ENCODE data around the gene NEK9. TPM values are rescaled to one million over a fixed set of nuclear protein-coding genes. Genes with fewer than 3 reads are reported as not detected.

NEK9 gene
- total RNA-seq, 4 donors from 2014 or later = 28.7 to 73.9 (median 59.4) TPM

DNA sequence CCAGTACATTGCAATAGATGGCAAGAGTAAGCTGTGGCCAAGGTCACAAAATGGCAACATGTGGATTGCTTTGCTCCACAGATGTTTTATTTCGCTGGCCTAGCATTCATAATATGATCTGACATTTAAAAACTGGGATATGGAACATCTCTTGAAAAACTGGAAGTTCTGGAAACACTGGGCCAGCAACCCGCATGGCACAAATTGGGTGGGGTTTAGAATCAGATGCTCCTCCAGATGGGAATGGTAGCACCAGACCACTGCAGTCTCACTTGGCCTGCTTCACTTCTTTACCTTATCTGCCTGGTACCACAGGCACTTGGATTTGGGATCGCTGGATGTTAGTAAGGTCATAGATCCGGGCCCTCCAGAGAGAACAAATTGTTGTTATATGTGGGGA lies 47.3 kb downstream of the NEK9 start:
- TF ChIP-seq POLR2A (IDR thresholded peaks at IDR 0.05) = no peak
- TF ChIP-seq, protein P1, sequence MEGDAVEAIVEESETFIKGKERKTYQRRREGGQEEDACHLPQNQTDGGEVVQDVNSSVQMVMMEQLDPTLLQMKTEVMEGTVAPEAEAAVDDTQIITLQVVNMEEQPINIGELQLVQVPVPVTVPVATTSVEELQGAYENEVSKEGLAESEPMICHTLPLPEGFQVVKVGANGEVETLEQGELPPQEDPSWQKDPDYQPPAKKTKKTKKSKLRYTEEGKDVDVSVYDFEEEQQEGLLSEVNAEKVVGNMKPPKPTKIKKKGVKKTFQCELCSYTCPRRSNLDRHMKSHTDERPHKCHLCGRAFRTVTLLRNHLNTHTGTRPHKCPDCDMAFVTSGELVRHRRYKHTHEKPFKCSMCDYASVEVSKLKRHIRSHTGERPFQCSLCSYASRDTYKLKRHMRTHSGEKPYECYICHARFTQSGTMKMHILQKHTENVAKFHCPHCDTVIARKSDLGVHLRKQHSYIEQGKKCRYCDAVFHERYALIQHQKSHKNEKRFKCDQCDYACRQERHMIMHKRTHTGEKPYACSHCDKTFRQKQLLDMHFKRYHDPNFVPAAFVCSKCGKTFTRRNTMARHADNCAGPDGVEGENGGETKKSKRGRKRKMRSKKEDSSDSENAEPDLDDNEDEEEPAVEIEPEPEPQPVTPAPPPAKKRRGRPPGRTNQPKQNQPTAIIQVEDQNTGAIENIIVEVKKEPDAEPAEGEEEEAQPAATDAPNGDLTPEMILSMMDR (IDR thresholded peaks at IDR 0.05) = no peak
- intact Hi-C loops (cut with DNase I; ENCODE audit: low total_unique reads) = no loop called here
- 39 to 59% methylated on average over 4 of the region's 4 CpGs for WGBS, 2 donors
- DNase-seq (ENCODE audit: low spot score in 2 of 2) = no peak
- H3K4me3 ChIP-seq (ENCODE audit: low read depth, poor library complexity, severe bottlenecking) = no peak overlapping the region

GRCh38 chr14:75077794-75078193 lies 49.1 kb downstream of the NEK9 start:
- TF ChIP-seq POLR2A (IDR thresholded peaks at IDR 0.05) = no peak
- TF ChIP-seq, protein P1 (IDR thresholded peaks at IDR 0.05) = no peak
- intact Hi-C loops (cut with DNase I; ENCODE audit: low total_unique reads) = no loop called here
- H3K4me3 ChIP-seq (ENCODE audit: low read depth, poor library complexity, severe bottlenecking) = no peak overlapping the region
- no peak for DNase-seq (ENCODE audit: low spot score in 2 of 2)

- DNase-seq (ENCODE audit: low spot score in 2 of 2) = peak in 1 of 2 donors; percentile 93
- WGBS, 2 donors = 3 to 29% methylated on average over 9 of the region's 9 CpGs
- no peak overlapping the region for H3K4me3 ChIP-seq (ENCODE audit: low read depth, poor library complexity, severe bottlenecking)
- TF ChIP-seq, protein P1 (IDR thresholded peaks at IDR 0.05) = no peak
- TF ChIP-seq POLR2A (IDR thresholded peaks at IDR 0.05) = no peak
- intact Hi-C loops (cut with DNase I; ENCODE audit: low total_unique reads) = no loop called here
Measured at GRCh38 chr14:75070383-75070782, 56.5 kb downstream of the NEK9 start.

DNA sequence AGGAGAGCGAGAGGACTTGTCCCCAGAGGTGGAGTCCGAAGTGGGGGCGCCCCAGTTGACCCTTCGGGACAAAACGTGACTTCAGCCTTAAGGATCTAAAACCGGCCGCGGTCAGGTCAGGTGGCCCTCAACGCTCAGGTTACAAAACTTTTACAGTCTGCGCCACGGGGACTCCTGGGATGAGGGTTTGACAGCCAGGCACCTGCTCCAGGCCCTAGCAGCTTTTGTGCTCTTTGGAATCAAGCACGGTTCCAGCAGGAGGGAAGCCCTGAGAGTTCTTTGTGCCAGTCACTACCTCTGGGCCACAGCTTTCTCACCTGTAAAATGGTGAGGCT lies 57.1 kb downstream of the NEK9 start:
- DNase-seq (ENCODE audit: low spot score in 2 of 2) = no peak
- TF ChIP-seq, protein P1 (IDR thresholded peaks at IDR 0.05) = no peak
- no peak for TF ChIP-seq POLR2A (IDR thresholded peaks at IDR 0.05)
- WGBS, 2 donors = 11 to 19% methylated on average over 5 to 12 of the region's 12 CpGs
- no peak overlapping the region for H3K4me3 ChIP-seq (ENCODE audit: low read depth, poor library complexity, severe bottlenecking)
- intact Hi-C loops (cut with DNase I; ENCODE audit: low total_unique reads) = no loop called here

- no peak for TF ChIP-seq POLR2A (IDR thresholded peaks at IDR 0.05)
- TF ChIP-seq, protein P1 (IDR thresholded peaks at IDR 0.05) = no peak
- peak; percentile 95 to 99 for DNase-seq (ENCODE audit: low spot score in 2 of 2)
- WGBS, 2 donors = 1 to 3% methylated on average over 36 to 51 of the region's 58 CpGs
- intact Hi-C loops (cut with DNase I; ENCODE audit: low total_unique reads) = no loop called here
- H3K4me3 ChIP-seq (ENCODE audit: low read depth, poor library complexity, severe bottlenecking) = no peak within 1 kb of the TSS
Measured at GRCh38 chr14:75069121-75069810, 57.6 kb downstream of the NEK9 start, which contains the start of gene ZC2HC1C. ZC2HC1C (plus strand) TSS chr14:75069641; CDS start chr14:75070574, 933 bp downstream.
